Mesodermal cell (in vitro differentiated cells): ENCODE data around the gene CCDC28B.

ENCODE experiments used
- H3K27ac ChIP-seq: 2 replicates; pipeline ENCODE4 v1.7.0; 2013; ENCODE audit warnings: mild to moderate bottlenecking, low read depth, low read length, moderate library complexity; ENCODE audit not compliant: severe bottlenecking
- H3K36me3 ChIP-seq: 2 replicates; pipeline ENCODE4 v1.7.1; 2013; ENCODE audit warnings: mild to moderate bottlenecking, low read length, moderate library complexity; ENCODE audit not compliant: control insufficient read depth, insufficient read depth
- H3K4me1 ChIP-seq: one replicate; pipeline ENCODE4 v1.7.1; 2013; ENCODE audit warnings: mild to moderate bottlenecking, low read length; ENCODE audit not compliant: insufficient read depth, control insufficient read depth, poor library complexity, severe bottlenecking
- H3K4me3 ChIP-seq: 2 replicates; pipeline ENCODE4 v1.7.0; 2013; ENCODE audit warnings: low read length, control low read depth, mild to moderate bottlenecking; ENCODE audit not compliant: insufficient read depth, poor library complexity, severe bottlenecking; ENCODE audit errors: extremely low read depth
- H3K9me3 ChIP-seq: 2 replicates; pipeline ENCODE4 v1.7.1; 2013; ENCODE audit warnings: mild to moderate bottlenecking, low read length, moderate library complexity; ENCODE audit not compliant: control insufficient read depth
- WGBS, 2 experiments: methylation state at CpG; one replicate each; pipeline ENCODE4 v1.1.5; 2013; ENCODE audit warnings: missing lambda C conversion rate in 2 of 2; ENCODE audit not compliant: insufficient coverage in 2 of 2; 5-methylcytosine and 5-hydroxymethylcytosine counted together

The CCDC28B gene

DNA sequence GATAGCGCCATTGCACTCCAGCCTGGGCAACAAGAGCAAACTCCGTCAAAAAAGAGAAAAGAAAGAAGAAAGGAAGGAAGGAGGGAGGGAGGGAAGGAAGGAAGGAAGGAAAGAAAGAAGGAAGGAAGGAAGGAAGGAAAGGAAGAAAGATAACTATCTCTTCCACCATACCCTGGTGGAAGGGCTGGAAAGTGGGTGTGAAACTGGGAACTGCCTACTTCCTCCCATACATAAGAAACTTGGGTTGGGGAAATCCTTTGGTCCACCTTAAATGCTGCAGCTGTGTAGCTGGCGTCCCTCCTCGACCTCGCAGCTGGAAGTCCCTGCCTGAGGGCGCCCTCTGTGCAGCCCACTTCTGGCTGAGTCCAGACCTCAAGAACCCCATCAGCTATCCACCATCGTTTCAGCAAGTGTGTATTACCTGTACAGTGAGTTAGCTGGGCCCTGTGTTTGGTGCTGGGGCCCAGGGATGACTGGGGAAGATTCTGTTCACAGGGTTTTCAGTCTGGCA lies 42.0 kb downstream of the CCDC28B start:
- no peak overlapping the region for H3K4me3 ChIP-seq
- H3K36me3 ChIP-seq = no peaks in the 10 kb centered on the region
- peaks cover 13% of the 10 kb centered on the region for H3K4me1 ChIP-seq
- no peaks in the 10 kb centered on the region for H3K9me3 ChIP-seq
- WGBS, 2 experiments = 51 to 100% methylated on average over 2 to 5 of the region's 7 CpGs
- H3K27ac ChIP-seq = no peak overlapping the region

GRCh38 chr1:32246888-32247273 lies 46.5 kb downstream of the CCDC28B start, which contains the start of gene FAM167B:
TSS of gene FAM167B (plus strand) at chr1:32247222. CDS start at chr1:32247422, 200 bp downstream.
- 60 to 89% methylated on average over 1 of the region's 3 CpGs for WGBS, 2 experiments

DNA sequence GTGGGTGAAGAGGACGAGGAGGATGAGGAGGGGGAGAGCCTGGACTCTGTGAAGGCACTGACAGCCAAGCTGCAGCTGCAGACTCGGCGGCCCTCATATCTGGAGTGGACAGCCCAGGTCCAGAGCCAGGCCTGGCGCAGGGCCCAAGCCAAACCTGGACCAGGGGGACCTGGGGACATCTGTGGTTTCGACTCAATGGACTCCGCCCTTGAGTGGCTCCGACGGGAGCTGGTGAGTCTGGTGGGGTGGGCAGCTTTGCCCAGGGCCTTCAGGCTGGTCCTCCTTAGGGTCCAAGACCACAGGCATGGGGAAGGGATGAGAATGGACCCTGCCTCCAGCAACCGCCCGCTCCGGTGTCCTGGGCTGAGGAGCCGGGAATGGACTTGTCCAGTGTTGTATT lies 47.1 kb downstream of the CCDC28B start:
- Histone ChIP-seq H3K9me3 (no peaks in the 10 kb centered on the region), H3K36me3 (no peaks in the 10 kb centered on the region), H3K27ac (no peak overlapping the region), H3K4me3 (no peak overlapping the region), H3K4me1 (peaks cover 16% of the 10 kb centered on the region)
- 97% methylated on average over 6 to 11 of the region's 12 CpGs for WGBS, 2 experiments

More at GRCh38 chr1:32246888-32247273, 46.5 kb downstream of the CCDC28B start, which contains the start of gene FAM167B:
- Histone ChIP-seq H3K4me1 (peaks cover 18% of the 10 kb centered on the region), H3K27ac (no peak within 1 kb of the TSS), H3K4me3 (no peak within 1 kb of the TSS), H3K9me3 (no peaks in the 10 kb centered on the region), H3K36me3 (no peaks in the 10 kb centered on the region)

DNA sequence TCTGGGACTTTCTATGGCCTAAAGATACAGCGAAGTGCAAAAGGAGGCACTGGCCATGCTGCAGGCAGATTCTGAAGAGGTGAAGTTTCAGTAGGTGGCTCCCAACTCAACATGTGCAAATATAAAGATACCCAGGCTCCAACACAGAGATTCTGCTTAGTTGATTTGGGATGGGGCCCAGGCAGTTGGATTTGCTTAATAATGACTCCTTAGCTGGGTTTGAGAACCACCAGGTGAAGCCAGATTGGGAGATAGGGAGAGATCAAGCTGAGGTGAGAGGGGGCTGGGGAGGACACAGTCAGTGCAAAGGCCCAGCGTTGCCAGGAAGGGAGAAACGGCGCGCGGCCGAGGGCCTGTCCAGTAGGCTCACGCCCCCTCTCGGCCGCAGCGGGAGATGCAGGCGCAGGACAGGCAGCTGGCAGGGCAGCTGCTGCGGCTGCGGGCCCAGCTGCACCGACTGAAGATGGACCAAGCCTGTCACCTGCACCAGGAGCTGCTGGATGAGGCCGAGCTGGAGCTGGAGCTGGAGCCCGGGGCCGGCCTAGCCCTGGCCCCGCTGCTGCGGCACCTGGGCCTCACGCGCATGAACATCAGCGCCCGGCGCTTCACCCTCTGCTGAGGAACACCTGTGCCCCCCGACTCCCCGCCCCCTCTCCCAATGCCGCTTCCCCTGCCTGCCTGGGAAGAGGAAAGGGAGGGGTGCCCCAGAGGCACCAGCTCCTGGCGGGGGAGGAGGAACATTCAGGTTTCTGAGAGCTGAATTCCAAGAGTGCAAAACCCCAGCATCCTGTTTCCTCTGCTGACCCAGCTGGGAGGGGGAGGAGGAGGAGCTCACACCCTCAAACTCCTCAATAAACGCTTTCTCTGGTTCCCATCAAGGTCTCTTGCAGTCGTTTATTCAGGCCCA lies 47.8 kb downstream of the CCDC28B start:
- H3K4me3 ChIP-seq = peak overlapping the region; percentile 5
- no peak overlapping the region for H3K27ac ChIP-seq

GRCh38 chr1:32249831-32250525 lies 49.6 kb downstream of the CCDC28B start:
- no peaks in the 10 kb centered on the region for H3K9me3 ChIP-seq
- peaks cover 14% of the 10 kb centered on the region for H3K4me1 ChIP-seq
- no peaks in the 10 kb centered on the region for H3K36me3 ChIP-seq
- 83% methylated on average over 8 to 9 of the region's 9 CpGs for WGBS, 2 experiments
- H3K27ac ChIP-seq = peak overlapping the region; percentile 71
- no peak overlapping the region for H3K4me3 ChIP-seq

More for the DNA sequence above, 47.8 kb downstream of the CCDC28B start:
- Histone ChIP-seq H3K4me1 (peaks cover 14% of the 10 kb centered on the region), H3K36me3 (no peaks in the 10 kb centered on the region), H3K9me3 (no peaks in the 10 kb centered on the region)
- WGBS, 2 experiments = 8% methylated on average over 24 to 25 of the region's 31 CpGs

GRCh38 chr1:32250893-32251716 lies 50.7 kb downstream of the CCDC28B start, which contains the start of gene LCK:
TSS of gene LCK (plus strand) at chr1:32251265. CDS start at chr1:32274330, 23,065 bp downstream.
- WGBS, 2 experiments = 91 to 93% methylated on average over 19 to 23 of the region's 25 CpGs
- Histone ChIP-seq H3K4me3 (no peak within 1 kb of the TSS), H3K4me1 (peaks cover 14% of the 10 kb centered on the region), H3K9me3 (no peaks in the 10 kb centered on the region), H3K27ac (no peak within 1 kb of the TSS), H3K36me3 (no peaks in the 10 kb centered on the region)
